ENCODE measurements around the gene ATP6V0D1. TPM values are rescaled to one million over a fixed set of nuclear protein-coding genes. Genes with fewer than 3 reads are reported as not detected.
A peak's percentile ranks its signal among the peaks of the same experiment; 100 is the strongest.
"Not testable (repeated sequence)": the region's sequence is repeated elsewhere in the genome, so short reads cannot be mapped to it uniquely, and the experiment has no call there.

ATP6V0D1 gene
- total RNA-seq, 2 donors from 2014 or later: 27.9 to 28.1 TPM

GRCh38 chr16:67419502-67419901, 61.5 kb downstream of the ATP6V0D1 start:
- Mint-ChIP-seq H3K36me3 (ENCODE audit: insufficient read depth in 2 of 2) (no peaks in the 10 kb centered on the region), H3K4me3 (no peak overlapping the region), H3K9me3 (no peaks in the 10 kb centered on the region), H3K4me1 (ENCODE audit: low read depth) (peaks cover 11% of the 10 kb centered on the region), H3K27ac (no peak overlapping the region), H3K27me3 (ENCODE audit: low read depth) (peaks cover 35% of the 10 kb centered on the region)
- DNase-seq (no peak), ATAC-seq (replicated peaks in 1 of 2) (no peak)

GRCh38 chr16:67417333-67418061, 63.5 kb downstream of the ATP6V0D1 start:
- no peak overlapping the region for H3K27ac Mint-ChIP-seq
- ATAC-seq (replicated peaks in 1 of 2): no peak
- H3K4me1 Mint-ChIP-seq (ENCODE audit: low read depth): peaks cover 11% of the 10 kb centered on the region
- DNase-seq: no peak
- no peaks in the 10 kb centered on the region for H3K9me3 Mint-ChIP-seq
- no peaks in the 10 kb centered on the region for H3K36me3 Mint-ChIP-seq (ENCODE audit: insufficient read depth in 2 of 2)
- H3K27me3 Mint-ChIP-seq (ENCODE audit: low read depth): peaks cover 50% of the 10 kb centered on the region
- peak overlapping the region; percentile 11 to 19 for H3K4me3 Mint-ChIP-seq

GRCh38 chr16:67415872-67416793, 64.8 kb downstream of the ATP6V0D1 start, which contains the start of gene ZDHHC1:
Gene ZDHHC1 (minus strand): TSS chr16:67416477. CDS start chr16:67407775, 8,702 bp downstream.
- ATAC-seq (replicated peaks in 1 of 2) (peak; percentile 96 to 98), DNase-seq (peak; percentile 70 to 80)
- H3K27me3 Mint-ChIP-seq (ENCODE audit: low read depth): peaks cover 52% of the 10 kb centered on the region
- no peak within 1 kb of the TSS for H3K27ac Mint-ChIP-seq
- peaks cover 11% of the 10 kb centered on the region for H3K4me1 Mint-ChIP-seq (ENCODE audit: low read depth)
- H3K36me3 Mint-ChIP-seq (ENCODE audit: insufficient read depth in 2 of 2): no peaks in the 10 kb centered on the region
- peak within 1 kb of the TSS; percentile 81 to 89 for H3K4me3 Mint-ChIP-seq
- H3K9me3 Mint-ChIP-seq: no peaks in the 10 kb centered on the region

- Mint-ChIP-seq H3K4me3 (peak overlapping the region; percentile 66 to 67), H3K27me3 (ENCODE audit: low read depth) (peaks cover 57% of the 10 kb centered on the region), H3K4me1 (ENCODE audit: low read depth) (peaks cover 11% of the 10 kb centered on the region)
- not testable (repeated sequence) for H3K27ac Mint-ChIP-seq; H3K36me3 Mint-ChIP-seq (ENCODE audit: insufficient read depth in 2 of 2); ATAC-seq (replicated peaks in 1 of 2); H3K9me3 Mint-ChIP-seq; DNase-seq
Observed at GRCh38 chr16:67415421-67415820, 65.5 kb downstream of the ATP6V0D1 start.

GRCh38 chr16:67413978-67414911, 66.7 kb downstream of the ATP6V0D1 start:
- DNase-seq (no peak), ATAC-seq (replicated peaks in 1 of 2) (no peak)
- H3K4me3 Mint-ChIP-seq: no peak overlapping the region
- no peak overlapping the region for H3K27ac Mint-ChIP-seq
- peaks cover 51% of the 10 kb centered on the region for H3K27me3 Mint-ChIP-seq (ENCODE audit: low read depth)
- peaks cover 11% of the 10 kb centered on the region for H3K4me1 Mint-ChIP-seq (ENCODE audit: low read depth)
- H3K9me3 Mint-ChIP-seq: no peaks in the 10 kb centered on the region
- no peaks in the 10 kb centered on the region for H3K36me3 Mint-ChIP-seq (ENCODE audit: insufficient read depth in 2 of 2)

- no peak overlapping the region for H3K27ac Mint-ChIP-seq
- ATAC-seq (replicated peaks in 1 of 2): no peak
- no peak for DNase-seq
- no peaks in the 10 kb centered on the region for H3K9me3 Mint-ChIP-seq
- peaks cover 11% of the 10 kb centered on the region for H3K4me1 Mint-ChIP-seq (ENCODE audit: low read depth)
- H3K36me3 Mint-ChIP-seq (ENCODE audit: insufficient read depth in 2 of 2): no peaks in the 10 kb centered on the region
- no peak overlapping the region for H3K4me3 Mint-ChIP-seq
- peaks cover 44% of the 10 kb centered on the region for H3K27me3 Mint-ChIP-seq (ENCODE audit: low read depth)
Observed at GRCh38 chr16:67412294-67412693, 68.7 kb downstream of the ATP6V0D1 start.

- DNase-seq: no peak
- Mint-ChIP-seq H3K36me3 (ENCODE audit: insufficient read depth in 2 of 2) (no peaks in the 10 kb centered on the region), H3K4me1 (ENCODE audit: low read depth) (peaks cover 6% of the 10 kb centered on the region), H3K27me3 (ENCODE audit: low read depth) (peaks cover 35% of the 10 kb centered on the region), H3K9me3 (no peaks in the 10 kb centered on the region), H3K27ac (no peak overlapping the region), H3K4me3 (no peak overlapping the region)
- ATAC-seq (replicated peaks in 1 of 2): no peak
Observed at GRCh38 chr16:67411339-67411738, 69.6 kb downstream of the ATP6V0D1 start.

- no peaks in the 10 kb centered on the region for H3K36me3 Mint-ChIP-seq (ENCODE audit: insufficient read depth in 2 of 2)
- H3K27ac Mint-ChIP-seq: no peak overlapping the region
- ATAC-seq (replicated peaks in 1 of 2) (no peak), DNase-seq (no peak)
- H3K4me1 Mint-ChIP-seq (ENCODE audit: low read depth): no peaks in the 10 kb centered on the region
- H3K9me3 Mint-ChIP-seq: no peaks in the 10 kb centered on the region
- H3K27me3 Mint-ChIP-seq (ENCODE audit: low read depth): peaks cover 24% of the 10 kb centered on the region
- H3K4me3 Mint-ChIP-seq: no peak overlapping the region
Observed at GRCh38 chr16:67409631-67410030, 71.3 kb downstream of the ATP6V0D1 start.

GRCh38 chr16:67407788-67408452, 73.0 kb downstream of the ATP6V0D1 start:
- H3K9me3 Mint-ChIP-seq: no peaks in the 10 kb centered on the region
- no peak overlapping the region for H3K27ac Mint-ChIP-seq
- no peaks in the 10 kb centered on the region for H3K36me3 Mint-ChIP-seq (ENCODE audit: insufficient read depth in 2 of 2)
- ATAC-seq (replicated peaks in 1 of 2) (no peak), DNase-seq (no peak)
- no peaks in the 10 kb centered on the region for H3K4me1 Mint-ChIP-seq (ENCODE audit: low read depth)
- H3K4me3 Mint-ChIP-seq: no peak overlapping the region
- peaks cover 7% of the 10 kb centered on the region for H3K27me3 Mint-ChIP-seq (ENCODE audit: low read depth)

- DNase-seq (no peak), ATAC-seq (replicated peaks in 1 of 2) (no peak)
- no peak overlapping the region for H3K4me3 Mint-ChIP-seq
- no peaks in the 10 kb centered on the region for H3K36me3 Mint-ChIP-seq (ENCODE audit: insufficient read depth in 2 of 2)
- peaks cover 8% of the 10 kb centered on the region for H3K27me3 Mint-ChIP-seq (ENCODE audit: low read depth)
- H3K4me1 Mint-ChIP-seq (ENCODE audit: low read depth): no peaks in the 10 kb centered on the region
- H3K27ac Mint-ChIP-seq: no peak overlapping the region
- no peaks in the 10 kb centered on the region for H3K9me3 Mint-ChIP-seq
Observed at GRCh38 chr16:67407176-67407787, 73.7 kb downstream of the ATP6V0D1 start.

GRCh38 chr16:67406111-67406971, 74.6 kb downstream of the ATP6V0D1 start:
- H3K9me3 Mint-ChIP-seq: no peaks in the 10 kb centered on the region
- peaks cover 16% of the 10 kb centered on the region for H3K27me3 Mint-ChIP-seq (ENCODE audit: low read depth)
- DNase-seq (no peak), ATAC-seq (replicated peaks in 1 of 2) (no peak)
- no peaks in the 10 kb centered on the region for H3K36me3 Mint-ChIP-seq (ENCODE audit: insufficient read depth in 2 of 2)
- H3K27ac Mint-ChIP-seq: no peak overlapping the region
- H3K4me1 Mint-ChIP-seq (ENCODE audit: low read depth): no peaks in the 10 kb centered on the region
- no peak overlapping the region for H3K4me3 Mint-ChIP-seq

All from activated T-cell treated with anti-CD3 and anti-CD28 coated beads, Interleukin-2, amount 50 U/mL, for 72 hours (primary cell).